IMR-90 (cell line): ENCODE data around the gene UBA5. TPM values are rescaled to one million over a fixed set of nuclear protein-coding genes. Genes with fewer than 3 reads are reported as not detected.

Experiments used
- ATAC-seq: fragments of 200-7000 bp; cut with Tn5 transposase; 2 replicates; pipeline ENCODE4 v1.9.1; 2020; ENCODE audit warnings: low read depth, mild to moderate bottlenecking, moderate library complexity
- BruUV-seq: library from RNA; stranded (reverse); fragments of 400-500 nt; replicated peaks from 2 replicates; lab custom pipeline; 2021; lab: Mats Ljungman, UMichigan
- CTCF ChIA-PET: fragments of 300-600 bp; formaldehyde crosslinking; extraction: SDS; loops from one replicate; lab custom pipeline; 2021; ENCODE audit warnings: antibody characterized with exemption; lab: Yijun Ruan, JAX
- POLR2A ChIA-PET: fragments of 300-600 bp; sonication (Branson Sonifier 250); formaldehyde crosslinking; loops from one replicate; lab custom pipeline; 2022; ENCODE audit warnings: antibody characterized with exemption; ENCODE audit not compliant: unreplicated experiment; lab: Charles Lee
- DNase-seq: peaks from one replicate; pipeline ENCODE4 v3.0.0; 2013
- H2AFZ ChIP-seq: replicated peaks from 2 replicates; pipeline ENCODE3; 2013; ENCODE audit warnings: low read length, mild to moderate bottlenecking; ENCODE audit not compliant: poor library complexity
- H2AK5ac ChIP-seq: 2 replicates; pipeline ENCODE4 v1.6.1; 2013; ENCODE audit warnings: low read depth, low read length, inconsistent platforms
- H2AK9ac ChIP-seq: replicated peaks from 2 replicates; pipeline ENCODE3; 2013; ENCODE audit warnings: mild to moderate bottlenecking, low read depth, low read length, moderate library complexity; ENCODE audit not compliant: poor library complexity
- H2BK120ac ChIP-seq: 2 replicates; pipeline ENCODE4 v1.6.1; 2013; ENCODE audit warnings: low read depth, low read length, inconsistent platforms
- H2BK15ac ChIP-seq: 3 replicates; pipeline ENCODE4 v1.6.1; 2013; ENCODE audit warnings: low read depth, low read length, inconsistent platforms
- H2BK20ac ChIP-seq: 2 replicates; pipeline ENCODE4 v1.6.1; 2013; ENCODE audit warnings: low read depth, mild to moderate bottlenecking, inconsistent platforms, low read length, moderate library complexity
- H2BK5ac ChIP-seq: 2 replicates; pipeline ENCODE4 v1.6.1; 2013; ENCODE audit warnings: mild to moderate bottlenecking, low read depth, low read length, inconsistent platforms; ENCODE audit not compliant: poor library complexity, severe bottlenecking
- H3K14ac ChIP-seq: replicated peaks from 2 replicates; pipeline ENCODE4 v1.6.1; 2013; ENCODE audit warnings: low read depth, low read length, inconsistent platforms
- H3K18ac ChIP-seq: 2 replicates; pipeline ENCODE4 v1.6.1; 2013; ENCODE audit warnings: low read depth, low read length, control low read depth
- H3K23ac ChIP-seq: 2 replicates; pipeline ENCODE4 v1.6.1; 2013; ENCODE audit warnings: low read depth, low read length, inconsistent platforms
- H3K27ac ChIP-seq: 2 replicates; pipeline ENCODE4 v1.5.1; 2013; ENCODE audit warnings: mild to moderate bottlenecking, control low read depth, low read length; ENCODE audit not compliant: insufficient read depth
- H3K27me3 ChIP-seq: 2 replicates; pipeline ENCODE4 v1.6.1; 2013; ENCODE audit warnings: low read length; ENCODE audit not compliant: control insufficient read depth, insufficient read depth
- H3K36me3 ChIP-seq: 2 replicates; pipeline ENCODE4 v1.6.1; 2013; ENCODE audit warnings: low read length, mixed read lengths; ENCODE audit not compliant: control insufficient read depth, insufficient read depth
- H3K4ac ChIP-seq: 2 replicates; pipeline ENCODE4 v1.6.1; 2013; ENCODE audit warnings: low read depth, low read length, inconsistent platforms
- H3K4me1 ChIP-seq: 2 replicates; pipeline ENCODE4 v1.6.1; 2013; ENCODE audit warnings: low read length, mixed read lengths; ENCODE audit not compliant: control insufficient read depth, insufficient read depth
- H3K4me2 ChIP-seq: 2 replicates; pipeline ENCODE4 v1.6.1; 2013; ENCODE audit warnings: low read depth, mild to moderate bottlenecking, control low read depth, low read length, moderate library complexity
- H3K4me3 ChIP-seq: 2 replicates; pipeline ENCODE4 v1.5.1; 2013; ENCODE audit warnings: low read depth, mild to moderate bottlenecking, control low read depth, low read length, moderate library complexity; ENCODE audit not compliant: insufficient read depth
- H3K56ac ChIP-seq: 2 replicates; pipeline ENCODE4 v1.6.1; 2013; ENCODE audit warnings: low read length, inconsistent platforms; ENCODE audit not compliant: insufficient read depth; ENCODE audit errors: extremely low read depth
- H3K79me1 ChIP-seq, 2 experiments: 2 replicates each; pipeline ENCODE4 v1.6.1; 2013; ENCODE audit warnings: low read length in 2 of 2, inconsistent platforms in 1 of 2, low read depth in 1 of 2
- H3K9ac ChIP-seq: 2 replicates; pipeline ENCODE4 v1.6.1; 2013; ENCODE audit warnings: low read depth, low read length, control low read depth
- H3K9me1 ChIP-seq: 2 replicates; pipeline ENCODE4 v1.6.1; 2013; ENCODE audit warnings: low read length, inconsistent platforms; ENCODE audit not compliant: insufficient read depth
- H3K9me3 ChIP-seq: 2 replicates; pipeline ENCODE4 v1.6.1; 2013; ENCODE audit warnings: low read length; ENCODE audit not compliant: control insufficient read depth, insufficient read depth
- H4K20me1 ChIP-seq: 2 replicates; pipeline ENCODE4 v1.6.1; 2013; ENCODE audit warnings: low read length, inconsistent platforms; ENCODE audit not compliant: insufficient read depth
- H4K5ac ChIP-seq: 2 replicates; pipeline ENCODE4 v1.6.1; 2013; ENCODE audit warnings: mild to moderate bottlenecking, low read depth, low read length, control low read depth
- H4K8ac ChIP-seq, 2 experiments: 2 replicates each; pipeline ENCODE4 v1.6.1; 2013; ENCODE audit warnings: low read depth in 2 of 2, low read length in 2 of 2, control low read depth in 1 of 2, inconsistent platforms in 1 of 2
- H4K91ac ChIP-seq: 2 replicates; pipeline ENCODE4 v1.6.1; 2013; ENCODE audit warnings: low read depth, low read length, inconsistent platforms; ENCODE audit not compliant: insufficient read depth
- POLR2A ChIP-seq: IDR thresholded peaks from 2 replicates; pipeline ENCODE4 v1.6.1; 2012; ENCODE audit warnings: mild to moderate bottlenecking, low read depth, low read length
- WGBS, 2 experiments: methylation state at CpG; one replicate each; pipeline versions ENCODE4 v1.1.5 to v1.1.7; 2013; ENCODE audit warnings: missing lambda C conversion rate in 2 of 2; ENCODE audit not compliant: insufficient read length in 1 of 2; ENCODE audit errors: extremely low coverage in 2 of 2; 5-methylcytosine and 5-hydroxymethylcytosine counted together
- dilution Hi-C: fragments of 300-500 bp; cut with HindIII; formaldehyde crosslinking; loops from one replicate; pipeline ENCODE4 v1.14.3; 2018; ENCODE audit warnings: low sequenced_read_pairs; ENCODE audit not compliant: unreplicated experiment
- in situ Hi-C: fragments of 300-500 bp; cut with MboI; formaldehyde crosslinking; loops from 3 replicates; pipeline ENCODE4 v1.14.3; 2019; ENCODE audit warnings: low sequenced_read_pairs, inconsistent platforms, mixed read lengths
- intact Hi-C: fragments of 100-400 bp; cut with micrococcal nuclease; formaldehyde crosslinking; loops from 2 replicates; pipeline ENCODE4 v1.10.0; 2022
- polyA plus RNA-seq, 3 experiments: library from polyadenylated mRNA; depleted of rRNA; stranded (reverse); fragments of >200 nt; gene quantifications; 2 replicates each; pipeline ENCODE4 v1.2.3, GENCODE V29; 2012; ENCODE audit warnings: low replicate concordance in 1 of 3
- total RNA-seq: library from RNA; depleted of rRNA; stranded (reverse); fragments of >200 nt; gene quantifications from 2 replicates; pipeline ENCODE4 v1.2.3, GENCODE V29; 2012
- TF ChIP-seq, protein P1 (sequence below): conservative IDR thresholded peaks from 2 replicates; pipeline ENCODE4 v1.5.1; 2012; ENCODE audit warnings: mild to moderate bottlenecking, low read depth, low read length, improper control_type of control experiment

Gene UBA5
- total and polyA plus RNA-seq, 2 of the 4 experiments (the other 2 are of a cell fraction), result 20.3 to 30.4 TPM

DNA sequence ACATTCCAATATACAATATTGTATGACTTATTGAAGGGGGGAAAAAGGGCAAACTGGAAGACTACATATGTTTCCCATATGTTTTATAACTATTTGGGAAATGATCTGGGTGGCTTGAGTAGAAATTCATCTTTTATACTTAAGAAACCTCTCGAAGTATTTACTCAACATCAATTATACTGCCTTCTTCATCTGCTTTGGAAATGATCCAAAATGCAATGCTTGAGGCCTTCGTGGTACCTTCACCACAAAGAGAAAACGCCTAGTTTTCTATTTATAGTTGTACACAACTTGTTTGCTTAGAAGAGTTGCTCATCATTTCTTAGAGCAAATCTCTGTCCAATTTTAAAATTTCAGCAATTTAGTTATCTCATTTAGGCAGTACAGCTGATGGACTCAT, 44.2 kb upstream of the UBA5 start:
- H3K79me1 ChIP-seq, result peaks cover 0 to 4% of the 10 kb centered on the region in 2 experiments; a peak in 2 of 4 replicates
- DNase-seq (no peak), ATAC-seq (no peak)
- no peaks in the 10 kb centered on the region for H4K20me1 ChIP-seq
- dilution Hi-C loops (no loop called here), in situ Hi-C loops (no loop called here), intact Hi-C loops (no loop called here)
- H3K4me3 ChIP-seq, result no peak overlapping the region
- no peak overlapping the region for H3K18ac ChIP-seq
- peaks cover 3% of the 10 kb centered on the region; the same call in 1 of the 2 replicates for H3K9me1 ChIP-seq
- no peak overlapping the region for H2AK5ac ChIP-seq
- H3K14ac ChIP-seq, result no peak overlapping the region
- H2BK20ac ChIP-seq, result no peak overlapping the region
- no peak overlapping the region for H3K27ac ChIP-seq
- H3K9me3 ChIP-seq, result peaks cover 3% of the 10 kb centered on the region; the same call in 1 of the 2 replicates
- TF ChIP-seq, protein P1, sequence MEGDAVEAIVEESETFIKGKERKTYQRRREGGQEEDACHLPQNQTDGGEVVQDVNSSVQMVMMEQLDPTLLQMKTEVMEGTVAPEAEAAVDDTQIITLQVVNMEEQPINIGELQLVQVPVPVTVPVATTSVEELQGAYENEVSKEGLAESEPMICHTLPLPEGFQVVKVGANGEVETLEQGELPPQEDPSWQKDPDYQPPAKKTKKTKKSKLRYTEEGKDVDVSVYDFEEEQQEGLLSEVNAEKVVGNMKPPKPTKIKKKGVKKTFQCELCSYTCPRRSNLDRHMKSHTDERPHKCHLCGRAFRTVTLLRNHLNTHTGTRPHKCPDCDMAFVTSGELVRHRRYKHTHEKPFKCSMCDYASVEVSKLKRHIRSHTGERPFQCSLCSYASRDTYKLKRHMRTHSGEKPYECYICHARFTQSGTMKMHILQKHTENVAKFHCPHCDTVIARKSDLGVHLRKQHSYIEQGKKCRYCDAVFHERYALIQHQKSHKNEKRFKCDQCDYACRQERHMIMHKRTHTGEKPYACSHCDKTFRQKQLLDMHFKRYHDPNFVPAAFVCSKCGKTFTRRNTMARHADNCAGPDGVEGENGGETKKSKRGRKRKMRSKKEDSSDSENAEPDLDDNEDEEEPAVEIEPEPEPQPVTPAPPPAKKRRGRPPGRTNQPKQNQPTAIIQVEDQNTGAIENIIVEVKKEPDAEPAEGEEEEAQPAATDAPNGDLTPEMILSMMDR, result no peak
- TF ChIP-seq POLR2A, result no peak
- H2BK15ac ChIP-seq, result no peak overlapping the region
- H2AFZ ChIP-seq, result no peak overlapping the region
- BruUV-seq, result no TSS peak
- H3K4me2 ChIP-seq, result no peak overlapping the region
- H3K4me1 ChIP-seq, result peaks cover 5% of the 10 kb centered on the region
- no peak overlapping the region for H4K5ac ChIP-seq
- H3K4ac ChIP-seq, result no peak overlapping the region
- H3K36me3 ChIP-seq, result no peaks in the 10 kb centered on the region; the same call in 1 of the 2 replicates
- POLR2A ChIA-PET, result no interaction called here
- H3K9ac ChIP-seq, result no peak overlapping the region
- H4K91ac ChIP-seq, result no peak overlapping the region
- no peak overlapping the region for H3K23ac ChIP-seq
- no peak overlapping the region for H2BK5ac ChIP-seq
- no peak overlapping the region for H2AK9ac ChIP-seq
- CTCF ChIA-PET, result no interaction called here
- no CpG with 5 or more reads among the region's 3 CpGs for WGBS, 2 experiments
- no peak overlapping the region for H3K56ac ChIP-seq
- H2BK120ac ChIP-seq, result no peak overlapping the region
- H3K27me3 ChIP-seq, result no peaks in the 10 kb centered on the region
- no peak overlapping the region for H4K8ac ChIP-seq
